Cerebellar nuclear complex (tissue), 1 donor: ENCODE data around the gene RAP1GDS1.
"Not testable (repeated sequence)": the region's sequence is repeated elsewhere in the genome, so short reads cannot be mapped to it uniquely, and the experiment has no call there.

ENCODE experiments used
- DNase-seq, 2 experiments: peaks; one replicate each; lab custom pipeline; 2025; lab: John Stamatoyannopoulos, UW

The RAP1GDS1 gene

DNA sequence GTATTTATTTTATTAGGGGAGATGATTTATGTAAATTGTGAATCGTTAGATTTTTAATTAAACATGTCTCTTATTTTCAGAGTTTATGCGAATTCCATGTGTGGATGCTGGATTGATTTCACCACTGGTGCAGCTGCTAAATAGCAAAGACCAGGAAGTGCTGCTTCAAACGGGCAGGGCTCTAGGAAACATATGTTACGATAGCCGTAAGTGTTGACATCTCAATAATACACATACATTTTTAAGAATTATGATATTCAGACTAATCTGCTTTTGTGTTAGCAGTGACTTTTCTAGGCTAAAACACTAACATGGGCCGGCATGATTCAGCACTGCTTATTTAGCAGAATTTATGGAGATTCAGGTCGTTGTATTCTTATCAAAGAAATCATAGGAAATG, 91.2 kb downstream of the RAP1GDS1 start:
- no peak for DNase-seq

DNA sequence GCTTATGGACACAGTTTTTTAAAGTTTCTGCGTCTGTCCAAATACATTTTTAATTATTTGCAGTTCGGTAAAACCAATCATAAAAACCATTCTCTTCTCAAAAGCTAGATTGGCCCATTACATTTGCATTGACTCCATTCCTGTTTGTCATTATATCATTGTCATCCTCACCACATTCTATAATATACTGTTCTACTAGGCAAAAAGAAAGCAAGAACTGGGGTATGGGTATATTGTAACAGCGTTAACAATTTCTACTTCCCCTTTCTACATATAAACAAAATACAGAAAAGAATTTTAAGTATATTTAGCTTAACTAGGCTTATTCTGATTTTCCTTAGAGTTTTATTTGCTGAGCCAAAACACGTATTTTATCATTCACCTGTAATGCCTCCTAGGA, 91.8 kb downstream of the RAP1GDS1 start:
- no peak for DNase-seq

DNA sequence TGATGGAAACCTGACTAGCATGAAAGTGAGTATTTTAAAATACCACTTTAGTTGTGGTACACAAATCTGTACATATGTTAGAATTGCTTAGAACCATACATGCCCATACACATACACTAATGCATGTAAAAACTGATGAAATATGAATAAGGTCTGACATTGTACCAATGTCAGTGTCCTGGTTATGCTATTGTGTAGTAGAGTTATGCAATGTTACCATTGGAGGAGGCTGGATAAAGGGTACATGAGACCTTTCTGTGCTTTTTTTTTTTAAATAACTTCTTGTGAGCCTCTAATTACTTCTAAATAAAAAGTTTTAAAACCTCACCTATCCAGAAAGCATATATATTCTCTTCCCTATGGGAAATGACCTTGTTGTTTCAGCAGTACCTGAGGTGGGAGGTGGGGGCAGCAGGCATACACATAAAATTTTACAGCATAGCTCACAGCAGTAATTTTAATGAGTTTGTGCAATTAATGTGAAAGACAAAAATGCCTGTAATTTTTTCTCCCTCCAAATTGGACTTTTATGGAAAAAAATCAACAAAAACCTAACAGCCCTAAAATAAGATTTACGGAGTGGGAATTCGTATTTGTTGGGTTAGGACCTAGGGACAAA, 97.6 kb downstream of the RAP1GDS1 start:
- no peak for DNase-seq

DNA sequence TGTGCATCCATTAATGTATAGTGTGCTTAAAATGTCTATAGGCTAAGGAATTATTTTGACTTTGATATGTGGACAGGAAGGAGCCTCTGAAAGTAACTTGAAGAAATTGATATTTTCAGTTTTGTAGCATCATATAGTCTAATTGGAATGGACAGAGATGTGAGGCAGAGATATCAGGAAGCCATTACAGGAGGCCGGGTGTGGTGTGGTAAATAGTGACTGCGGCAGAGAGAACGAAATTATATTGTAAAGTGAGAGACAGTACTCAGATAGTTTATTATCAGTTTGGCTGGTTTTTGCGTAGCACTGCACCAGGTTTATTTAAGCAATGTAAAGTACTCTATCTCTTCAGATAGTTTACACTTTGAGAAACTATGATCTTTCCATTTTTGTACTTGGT, 98.5 kb downstream of the RAP1GDS1 start:
- no peak for DNase-seq

DNA sequence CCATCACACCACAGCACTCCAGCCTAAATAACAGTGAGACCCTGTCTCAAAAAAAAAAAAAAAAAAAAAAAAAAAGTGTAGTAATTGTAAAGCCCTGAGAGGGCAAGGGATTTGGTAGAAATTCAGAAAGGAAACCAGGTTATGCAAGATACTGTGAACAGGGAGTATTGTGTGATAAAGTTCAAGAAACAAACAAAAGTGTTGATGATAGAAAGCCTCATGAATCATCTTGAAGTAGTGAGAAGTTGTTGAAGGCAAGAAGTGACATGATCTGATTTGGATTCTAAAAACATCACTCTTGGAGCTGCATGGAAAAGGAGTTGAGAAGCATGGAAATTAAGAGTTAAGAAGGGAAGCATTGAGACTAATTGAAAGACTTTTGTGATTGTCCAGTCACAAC, 102.2 kb downstream of the RAP1GDS1 start:
- no peak for DNase-seq

DNA sequence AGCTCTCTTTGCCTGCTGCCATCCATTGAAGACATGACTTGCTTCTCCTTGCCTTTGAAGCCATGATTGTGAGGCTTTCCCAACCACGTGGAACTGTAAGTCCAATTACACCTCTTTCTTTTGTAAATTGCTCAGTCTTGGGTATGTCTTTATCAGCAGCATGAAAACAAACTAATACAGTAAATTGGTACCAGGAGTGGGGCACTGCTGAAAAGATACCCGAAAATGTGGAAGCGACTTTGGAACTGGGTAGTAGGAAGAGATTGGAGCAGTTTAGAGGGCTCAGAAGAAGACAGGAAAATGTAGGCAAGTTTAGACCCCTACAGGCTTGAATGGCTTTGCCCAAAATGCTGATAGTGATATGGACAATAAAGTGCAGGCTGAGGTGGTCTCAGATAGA, 105.1 kb downstream of the RAP1GDS1 start:
- not testable (repeated sequence) for DNase-seq

DNA sequence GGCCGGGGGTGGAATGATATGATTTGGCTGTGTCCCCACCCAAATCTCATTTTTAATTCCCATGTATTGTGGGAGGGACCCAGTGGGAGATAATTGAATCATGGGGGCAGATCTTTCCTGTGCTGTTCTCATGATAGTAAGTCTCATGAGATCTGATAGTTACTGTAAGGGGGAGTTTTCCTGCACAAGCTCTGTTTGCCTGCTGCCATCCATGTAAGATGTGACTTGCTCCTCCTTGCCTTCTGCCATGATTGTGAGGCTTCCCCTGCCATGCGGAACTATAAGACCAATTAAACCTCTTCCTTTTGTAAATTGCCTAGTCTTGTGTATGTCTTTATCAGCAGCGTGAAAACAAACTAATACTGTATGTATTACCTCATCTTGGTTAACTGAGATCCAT, 106.8 kb downstream of the RAP1GDS1 start:
- not testable (repeated sequence) for DNase-seq

DNA sequence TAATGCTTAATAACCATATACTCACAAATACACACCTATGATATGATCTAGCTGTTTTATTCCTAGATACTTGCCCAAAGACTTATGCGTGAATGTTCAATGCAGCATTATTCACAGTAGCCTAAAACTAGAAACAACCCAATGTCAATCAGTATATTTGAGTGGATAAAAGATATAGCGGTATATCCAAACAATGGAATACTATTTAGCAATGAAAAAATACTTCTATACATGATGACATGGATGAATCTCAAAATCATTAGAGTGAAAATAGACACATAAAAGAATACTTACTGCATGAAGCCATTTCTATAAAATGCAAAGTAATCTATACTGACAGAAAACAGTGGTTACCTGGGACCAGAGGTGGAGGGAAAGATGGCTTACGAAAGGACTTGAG, 108.1 kb downstream of the RAP1GDS1 start:
- no peak for DNase-seq

DNA sequence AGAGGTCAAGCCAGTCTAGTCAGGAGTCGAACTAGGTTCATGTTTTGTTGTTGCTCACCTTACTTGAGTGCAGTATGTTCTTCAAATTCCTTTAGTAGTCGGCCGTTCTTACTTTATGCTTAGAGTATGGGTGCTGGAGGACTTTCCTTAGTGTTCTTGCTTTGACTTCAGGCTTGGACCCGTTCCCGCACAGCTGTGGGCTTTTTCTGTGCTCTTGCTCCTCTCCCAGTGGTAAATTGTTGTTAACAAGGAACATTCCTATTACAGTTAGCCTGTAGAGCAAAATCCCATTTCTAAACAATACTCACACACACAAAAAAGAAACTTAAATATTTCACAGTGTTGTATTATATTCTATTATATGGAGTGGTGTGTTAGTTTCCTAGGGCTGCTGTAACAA, 113.5 kb downstream of the RAP1GDS1 start:
- no peak for DNase-seq

DNA sequence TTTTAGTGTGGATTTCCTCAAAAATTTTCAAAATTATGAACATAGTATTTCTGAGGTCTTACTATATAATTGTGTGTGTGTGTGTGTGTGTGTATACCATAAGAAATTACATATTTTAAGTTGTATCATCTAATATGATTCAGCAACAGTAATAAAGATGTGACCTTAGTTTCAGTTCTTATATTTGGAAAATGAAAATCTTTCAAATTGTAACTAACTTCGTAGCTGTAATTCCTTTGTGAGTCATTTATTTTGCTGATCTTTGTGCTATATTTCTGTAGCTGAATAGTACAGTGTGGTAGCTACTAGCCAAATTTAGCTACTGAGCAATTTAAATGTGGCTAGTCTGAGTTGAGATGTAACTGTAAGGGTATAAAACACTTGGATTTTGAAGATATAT, 116.4 kb downstream of the RAP1GDS1 start:
- DNase-seq = no peak

DNA sequence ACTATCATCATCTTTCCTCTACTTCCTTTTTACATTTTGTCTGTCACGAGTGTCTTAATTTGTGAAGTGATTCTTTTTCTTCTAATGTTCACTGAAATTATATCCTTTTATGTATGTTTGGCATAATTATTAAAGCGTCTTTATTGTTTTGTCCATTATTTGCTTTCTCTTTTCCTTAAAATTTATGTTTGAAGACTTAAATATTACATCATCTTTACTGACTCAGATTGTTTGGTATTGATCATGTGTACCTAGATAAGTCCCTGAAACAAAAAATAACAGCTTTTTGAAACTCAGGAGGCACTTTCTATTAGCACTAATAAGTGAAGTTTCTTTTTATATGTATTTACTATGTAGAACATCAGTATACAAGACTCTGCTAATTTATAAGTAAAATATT, 120.1 kb downstream of the RAP1GDS1 start:
- no peak for DNase-seq

DNA sequence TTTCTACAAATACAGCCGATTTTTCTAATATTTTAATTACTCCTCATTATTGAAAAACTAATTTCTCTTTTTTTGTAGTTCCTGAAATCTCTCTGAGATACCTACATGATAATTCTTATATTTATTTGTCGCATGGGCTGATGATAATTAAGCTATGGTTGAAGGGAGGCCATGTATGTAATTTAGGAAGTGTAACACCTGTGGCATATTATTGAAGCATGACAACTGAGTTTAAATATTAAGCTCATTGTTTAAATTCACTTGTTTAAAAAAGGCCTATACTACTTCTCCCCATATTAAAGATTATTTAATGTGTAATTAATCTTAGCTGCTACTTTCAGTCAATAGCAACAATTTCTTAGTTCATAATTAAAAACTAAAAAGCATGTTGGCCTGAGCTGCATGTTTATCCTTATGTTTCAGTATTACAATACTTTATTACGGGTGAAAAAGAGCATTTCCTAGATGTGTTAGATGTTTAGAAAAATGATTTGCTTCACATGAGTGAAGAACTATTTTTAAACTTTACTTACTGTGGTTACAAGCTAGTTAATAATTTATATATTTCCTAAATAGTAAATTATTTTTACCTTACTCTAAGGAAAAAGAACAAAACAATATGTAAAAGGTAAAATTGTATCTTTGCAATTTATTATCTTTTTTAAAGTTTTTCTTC, 122.4 kb downstream of the RAP1GDS1 start:
- no peak for DNase-seq

DNA sequence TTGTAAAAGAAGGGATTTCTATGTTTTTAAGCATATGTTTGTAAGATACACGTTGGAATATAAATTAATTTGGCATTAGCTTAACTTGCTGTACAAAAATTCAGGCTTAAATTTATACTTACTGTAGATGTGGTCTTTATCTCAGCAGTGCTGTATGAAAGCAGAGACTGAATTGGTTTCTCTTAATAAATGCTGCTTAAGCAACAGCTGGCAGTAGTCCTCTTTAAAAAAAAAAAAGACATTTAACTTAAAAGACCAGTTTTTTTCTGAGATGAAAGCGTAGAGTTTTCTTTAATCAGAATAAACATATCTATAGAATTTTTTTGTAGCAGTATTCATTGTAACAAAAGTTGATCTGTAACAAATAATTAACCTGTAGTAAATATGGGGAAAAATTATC, 124.6 kb downstream of the RAP1GDS1 start:
- DNase-seq = no peak

DNA sequence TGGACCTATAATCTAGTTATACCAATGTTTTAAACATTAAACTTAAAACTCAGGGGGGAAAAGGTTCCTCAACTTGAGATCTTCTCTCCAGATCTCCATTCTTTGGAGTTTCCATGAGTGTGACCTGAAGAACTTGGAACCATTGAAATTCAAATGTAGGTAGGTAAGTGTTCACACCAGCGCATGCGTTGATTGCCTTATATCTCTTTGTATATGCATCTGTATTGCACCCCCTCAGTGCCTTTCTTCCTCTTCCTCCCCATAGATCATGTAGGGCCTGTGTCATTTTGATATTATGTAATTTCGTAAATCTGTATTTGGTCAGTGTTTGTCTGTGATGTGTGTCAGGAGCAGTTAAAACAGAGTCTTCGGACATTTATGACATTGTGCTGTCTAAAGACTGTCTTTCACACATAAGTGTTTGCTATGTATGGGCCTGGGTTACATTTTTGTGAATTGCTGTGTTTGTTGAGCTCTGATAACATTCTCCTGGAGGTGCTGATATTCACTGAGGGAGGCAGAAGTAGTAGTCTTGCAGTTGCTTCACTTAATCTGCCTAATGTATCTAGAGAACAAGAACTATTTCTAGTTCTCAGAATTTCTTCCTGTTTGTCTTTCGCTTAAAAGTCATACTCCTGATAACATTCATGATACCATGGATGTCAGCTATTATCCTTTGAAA, 126.3 kb downstream of the RAP1GDS1 start:
- no peak for DNase-seq

DNA sequence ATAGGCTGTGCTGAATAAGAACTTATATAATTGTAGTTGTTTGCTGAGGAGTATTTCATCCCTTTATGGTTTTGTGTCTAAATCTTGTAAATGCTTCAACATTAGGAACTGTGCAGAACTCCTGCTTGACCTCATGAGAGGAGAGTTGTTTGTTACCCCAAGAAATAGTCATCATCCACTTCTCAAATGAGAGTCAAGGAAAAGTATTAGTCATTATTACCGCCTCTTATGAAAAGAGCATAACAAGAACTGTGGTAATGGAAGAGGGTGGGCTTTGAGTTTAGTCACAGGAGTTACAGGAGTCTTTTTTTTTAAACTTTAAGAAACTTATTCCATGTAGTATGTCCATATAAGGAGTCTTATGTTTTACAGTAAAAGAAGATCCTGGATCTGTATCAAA, 132.9 kb downstream of the RAP1GDS1 start:
- DNase-seq = no peak

DNA sequence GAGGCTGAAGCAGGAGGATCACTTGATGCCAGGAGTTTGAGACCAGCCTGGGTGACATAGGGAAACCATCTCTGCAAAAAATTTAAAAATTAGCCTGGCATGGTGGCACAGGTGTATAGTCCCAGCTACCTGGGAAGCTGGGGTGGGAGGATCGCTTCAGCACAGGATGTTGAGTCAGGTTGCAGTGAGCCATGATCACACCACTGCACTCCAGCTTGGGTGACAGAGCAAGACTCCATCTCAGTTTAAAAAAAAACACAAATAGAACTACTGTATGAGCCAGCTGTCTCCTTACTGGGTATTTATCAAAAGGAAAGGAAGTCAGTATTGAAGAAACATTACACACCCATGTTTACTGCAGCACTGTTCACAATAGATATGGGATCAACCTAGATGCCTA, 138.7 kb downstream of the RAP1GDS1 start:
- no peak for DNase-seq

DNA sequence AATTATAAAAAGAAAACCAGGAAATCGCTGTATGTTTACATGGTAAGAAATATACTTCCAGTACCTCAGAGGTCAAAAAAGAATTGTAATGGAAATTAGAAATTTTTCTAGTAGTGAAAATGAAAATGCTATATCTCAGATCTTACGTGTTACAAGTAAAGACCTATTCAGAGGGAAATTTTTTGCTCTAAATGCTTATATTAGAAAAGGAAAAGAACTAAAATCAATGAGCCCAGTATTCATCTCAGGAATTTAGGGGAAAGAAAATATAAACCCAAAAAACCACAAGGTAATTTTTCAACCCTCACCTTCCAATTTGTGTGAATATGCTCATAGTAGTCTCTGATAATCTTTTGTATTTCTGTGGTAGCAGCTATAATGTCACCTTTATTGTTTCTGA, 145.6 kb downstream of the RAP1GDS1 start:
- DNase-seq = no peak

DNA sequence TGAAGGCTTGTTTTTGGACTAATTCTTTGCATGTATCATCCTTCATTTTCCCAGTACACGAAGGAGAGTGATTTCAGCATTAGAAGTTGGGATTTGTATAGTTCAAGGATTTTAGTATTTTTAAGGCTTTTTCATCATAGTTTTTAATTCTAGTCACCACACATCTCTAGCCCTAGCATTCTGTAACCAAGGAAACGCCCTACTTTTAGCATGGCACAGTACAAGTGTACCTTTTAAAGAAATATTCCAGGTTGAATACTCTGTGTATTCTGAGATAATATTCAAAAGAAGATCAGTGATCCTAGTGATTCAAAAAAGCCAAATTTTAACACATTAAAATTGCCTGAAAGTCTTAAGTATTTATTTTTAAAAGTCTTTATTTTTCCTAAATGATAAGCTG, 150.5 kb downstream of the RAP1GDS1 start:
- no peak for DNase-seq

DNA sequence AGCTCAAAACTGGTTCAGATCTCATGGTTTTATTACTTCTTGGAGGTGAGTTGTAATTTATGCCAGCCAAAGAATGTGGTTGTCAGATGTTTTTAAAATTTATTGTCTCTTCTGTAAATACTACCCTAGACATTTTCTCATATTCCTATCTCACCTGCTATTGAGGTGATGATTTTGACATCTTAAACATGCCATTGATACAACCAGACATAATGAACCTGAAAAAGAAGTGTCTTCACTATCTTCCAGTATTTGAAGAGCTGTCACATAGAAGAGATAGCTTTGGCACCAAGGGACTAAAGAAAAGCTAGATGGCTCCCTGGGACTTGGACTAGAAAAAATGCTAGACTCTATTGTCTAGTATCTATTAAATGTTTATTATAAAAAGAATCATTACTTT, 155.7 kb downstream of the RAP1GDS1 start:
- no peak for DNase-seq

DNA sequence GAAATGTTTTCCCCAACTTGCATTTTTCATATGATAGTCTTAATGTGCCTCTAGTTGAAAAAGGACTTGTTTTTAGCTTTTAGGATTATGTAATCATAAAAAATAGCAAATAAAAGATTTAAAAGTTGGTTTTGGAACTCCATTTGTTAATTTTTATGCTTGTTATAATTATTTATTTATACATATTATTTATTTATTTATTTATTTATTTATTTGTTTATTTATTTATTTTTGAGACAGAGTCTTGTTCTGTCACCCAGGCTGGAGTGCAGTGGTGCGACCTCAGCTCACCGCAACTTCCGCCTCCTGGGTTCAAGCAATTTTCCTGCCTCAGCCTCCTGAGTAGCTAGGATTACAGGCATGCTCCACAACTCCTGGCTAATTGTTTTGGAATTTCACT, 159.0 kb downstream of the RAP1GDS1 start:
- DNase-seq = not testable (repeated sequence)

DNA sequence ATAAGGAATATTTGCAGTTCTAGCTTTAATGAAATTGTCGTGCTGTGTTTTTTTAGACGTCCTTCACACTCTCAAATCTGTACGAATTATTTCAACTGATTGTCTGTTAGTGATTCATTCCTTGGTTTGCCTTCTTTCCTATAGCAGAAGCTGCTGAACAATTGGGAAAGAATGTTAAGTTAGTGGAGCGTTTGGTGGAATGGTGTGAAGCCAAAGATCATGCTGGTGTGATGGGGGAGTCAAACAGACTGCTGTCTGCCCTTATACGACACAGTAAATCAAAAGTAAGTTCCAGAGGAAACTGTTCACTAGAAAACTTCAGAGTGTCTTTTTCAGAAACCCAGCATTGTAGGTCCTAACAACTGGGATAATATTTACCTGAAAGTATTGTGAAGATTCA, 159.9 kb downstream of the RAP1GDS1 start:
- no peak for DNase-seq

DNA sequence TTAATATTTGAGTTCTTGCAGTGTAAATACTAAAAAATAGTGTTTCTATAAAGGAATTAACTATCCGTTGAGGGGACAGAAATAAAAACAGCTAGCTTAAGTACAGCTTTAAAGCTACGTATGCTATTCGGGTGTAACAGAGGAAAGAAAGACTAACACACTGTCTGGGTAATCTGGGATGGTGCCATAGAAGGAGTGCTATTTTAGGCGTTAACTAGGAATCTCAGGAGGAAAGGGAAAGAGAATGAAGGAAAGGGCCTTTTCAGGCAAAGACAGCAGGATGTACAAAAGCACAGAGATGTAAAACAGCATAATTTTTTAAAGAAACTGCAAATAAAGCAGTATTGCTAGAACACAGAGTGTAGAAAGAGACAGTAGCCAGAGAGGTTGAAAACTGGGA, 161.8 kb downstream of the RAP1GDS1 start:
- no peak for DNase-seq

DNA sequence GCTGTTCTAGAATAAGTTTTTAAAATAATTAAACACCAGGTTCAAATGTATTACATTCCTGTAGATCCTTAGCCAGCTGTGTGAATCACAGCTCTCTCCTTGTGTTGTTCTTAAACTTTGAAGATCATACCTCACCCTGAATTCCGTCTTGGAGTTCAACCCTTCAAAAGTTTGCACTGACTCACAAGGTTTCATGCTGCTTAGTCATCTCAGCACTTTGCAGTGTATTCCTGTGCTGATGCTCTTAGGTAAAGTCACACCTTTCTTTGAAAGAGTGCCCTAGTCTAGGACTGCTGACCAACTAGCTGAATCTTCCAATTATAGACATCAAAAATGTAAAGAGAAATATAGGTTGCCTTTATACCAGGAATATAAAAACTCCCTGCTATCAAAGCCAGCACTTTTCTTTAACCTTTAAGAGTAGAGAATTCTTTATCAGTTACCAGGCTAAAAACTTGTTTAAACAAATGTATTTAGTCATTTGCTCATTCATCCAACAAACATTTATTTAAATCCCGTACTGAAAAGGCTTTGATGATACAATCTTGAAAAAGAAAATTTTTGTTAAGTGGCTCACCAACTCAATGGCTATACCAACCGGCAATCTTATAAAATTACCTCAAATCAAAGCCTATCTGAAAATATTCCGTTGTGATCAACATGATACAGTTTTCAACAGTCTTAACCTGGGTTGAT, 169.7 kb downstream of the RAP1GDS1 start:
- no peak for DNase-seq
